NB4 (cell line): ENCODE data around the gene NQO1.

Experiments used
- DNase-seq: peaks from one replicate; pipeline ENCODE4 v3.0.0; 2010; ENCODE audit warnings: low read depth
- H3K4me3 ChIP-seq: one replicate; pipeline ENCODE4 v1.5.1; 2011; ENCODE audit warnings: mild to moderate bottlenecking, low read depth, low read length, moderate library complexity
- MYC ChIP-seq: IDR thresholded peaks from 2 replicates; pipeline ENCODE4 v1.6.1; 2011; ENCODE audit warnings: low read depth, low read length
- POLR2A ChIP-seq: IDR thresholded peaks from 2 replicates; pipeline ENCODE4 v1.6.1; 2011; ENCODE audit warnings: mild to moderate bottlenecking; ENCODE audit not compliant: insufficient read length; ENCODE audit errors: extremely low read depth
- TF ChIP-seq, protein P1 (sequence below): IDR thresholded peaks from one replicate; pipeline ENCODE4 v1.5.1; 2012; ENCODE audit warnings: low read depth, low read length
- TF ChIP-seq, protein P2 (sequence below): IDR thresholded peaks from 2 replicates; pipeline ENCODE4 v1.6.1; 2011; ENCODE audit warnings: low read depth, low read length

NQO1 gene

DNA sequence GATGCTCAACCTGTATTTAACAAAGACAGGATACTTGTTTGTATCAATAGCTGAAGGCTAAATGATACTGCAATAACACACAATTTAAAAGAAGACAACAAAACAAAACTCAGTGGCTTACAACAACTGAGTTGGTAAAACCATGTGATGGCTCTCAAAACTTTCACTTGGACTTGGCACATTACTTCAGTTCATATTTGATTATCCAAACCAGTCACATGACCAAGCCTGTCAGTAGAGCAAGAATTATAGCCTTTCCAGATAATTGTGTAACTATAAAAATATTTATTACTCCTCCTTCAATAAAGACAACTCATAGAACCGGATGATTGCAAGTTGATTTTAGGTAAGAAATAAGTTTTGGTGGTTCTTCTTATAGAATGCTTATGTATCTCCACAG, 56.8 kb downstream of the NQO1 start:
- no peak overlapping the region for H3K4me3 ChIP-seq
- TF ChIP-seq, protein P1, sequence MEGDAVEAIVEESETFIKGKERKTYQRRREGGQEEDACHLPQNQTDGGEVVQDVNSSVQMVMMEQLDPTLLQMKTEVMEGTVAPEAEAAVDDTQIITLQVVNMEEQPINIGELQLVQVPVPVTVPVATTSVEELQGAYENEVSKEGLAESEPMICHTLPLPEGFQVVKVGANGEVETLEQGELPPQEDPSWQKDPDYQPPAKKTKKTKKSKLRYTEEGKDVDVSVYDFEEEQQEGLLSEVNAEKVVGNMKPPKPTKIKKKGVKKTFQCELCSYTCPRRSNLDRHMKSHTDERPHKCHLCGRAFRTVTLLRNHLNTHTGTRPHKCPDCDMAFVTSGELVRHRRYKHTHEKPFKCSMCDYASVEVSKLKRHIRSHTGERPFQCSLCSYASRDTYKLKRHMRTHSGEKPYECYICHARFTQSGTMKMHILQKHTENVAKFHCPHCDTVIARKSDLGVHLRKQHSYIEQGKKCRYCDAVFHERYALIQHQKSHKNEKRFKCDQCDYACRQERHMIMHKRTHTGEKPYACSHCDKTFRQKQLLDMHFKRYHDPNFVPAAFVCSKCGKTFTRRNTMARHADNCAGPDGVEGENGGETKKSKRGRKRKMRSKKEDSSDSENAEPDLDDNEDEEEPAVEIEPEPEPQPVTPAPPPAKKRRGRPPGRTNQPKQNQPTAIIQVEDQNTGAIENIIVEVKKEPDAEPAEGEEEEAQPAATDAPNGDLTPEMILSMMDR, result no peak
- TF ChIP-seq MYC (no peak), POLR2A (no peak)
- TF ChIP-seq, protein P2, sequence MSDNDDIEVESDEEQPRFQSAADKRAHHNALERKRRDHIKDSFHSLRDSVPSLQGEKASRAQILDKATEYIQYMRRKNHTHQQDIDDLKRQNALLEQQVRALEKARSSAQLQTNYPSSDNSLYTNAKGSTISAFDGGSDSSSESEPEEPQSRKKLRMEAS, result no peak
- DNase-seq, result no peak

DNA sequence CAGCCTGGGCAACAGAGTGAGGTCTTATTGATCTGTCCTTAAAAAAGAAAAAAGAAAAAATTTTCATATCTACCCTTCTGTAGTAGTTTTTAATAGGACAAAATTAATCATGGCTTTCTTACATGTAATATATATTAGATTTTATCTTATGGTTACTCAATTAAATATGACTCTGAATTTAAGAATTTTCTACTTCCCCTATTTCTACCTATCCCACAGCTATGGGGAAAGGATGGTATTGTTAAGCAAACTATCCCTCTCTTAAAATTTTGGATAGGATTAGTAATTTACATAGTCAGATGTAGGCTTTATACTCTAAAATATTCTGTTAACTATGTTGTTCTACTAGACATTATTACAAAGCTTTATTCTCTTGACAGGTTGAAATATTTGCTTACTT, 62.5 kb downstream of the NQO1 start:
- no peak overlapping the region for H3K4me3 ChIP-seq
- TF ChIP-seq, protein P1, result no peak
- TF ChIP-seq, protein P2, result no peak
- no peak for TF ChIP-seq POLR2A
- DNase-seq, result no peak

DNA sequence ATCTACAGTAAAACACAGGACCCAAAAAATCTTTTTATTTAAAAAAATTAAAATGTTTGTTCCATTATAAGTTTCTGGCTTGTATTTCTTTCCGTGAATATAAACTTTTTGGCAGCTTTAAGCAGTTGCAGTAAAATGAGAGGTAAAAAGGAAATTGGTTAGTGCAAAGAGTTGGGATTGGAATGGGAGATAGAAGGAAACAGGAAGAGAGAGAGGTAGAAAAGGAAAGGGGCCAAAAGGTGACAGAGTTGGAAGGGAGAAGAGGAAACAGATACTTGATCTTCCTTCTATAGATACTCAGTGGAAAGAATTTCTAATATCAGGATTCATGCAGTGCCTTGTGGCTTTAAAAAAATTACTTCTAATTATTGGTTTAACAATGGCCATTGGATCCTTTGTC, 63.5 kb downstream of the NQO1 start:
- no peak for DNase-seq
- H3K4me3 ChIP-seq, result no peak overlapping the region
- TF ChIP-seq, protein P2, result no peak
- no peak for TF ChIP-seq POLR2A
- TF ChIP-seq, protein P1, result no peak
- TF ChIP-seq MYC, result no peak

DNA sequence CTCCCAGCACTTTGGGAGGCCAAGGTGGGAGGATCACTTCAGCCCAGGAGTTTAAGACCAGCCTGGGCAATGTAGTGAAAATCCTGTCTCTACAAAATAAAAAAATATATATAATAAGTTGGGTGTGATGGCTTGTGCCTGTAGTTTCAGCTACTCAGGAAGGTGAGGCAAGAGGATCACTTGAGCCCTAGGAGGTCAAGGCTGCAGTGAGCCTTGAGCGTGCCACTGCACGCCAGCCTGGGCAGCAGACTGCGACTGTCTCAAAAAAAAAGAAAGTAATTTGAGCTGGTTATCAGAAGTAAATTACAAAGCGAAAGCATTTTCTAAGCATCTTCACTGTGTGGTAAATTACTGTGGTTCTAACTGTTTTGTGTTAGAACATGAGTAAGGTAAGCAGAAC, 66.2 kb downstream of the NQO1 start:
- no peak for DNase-seq
- TF ChIP-seq POLR2A, result no peak
- TF ChIP-seq, protein P1, result no peak
- no peak overlapping the region for H3K4me3 ChIP-seq
